Measurements from ENCODE around the gene PDE7B.

DNA sequence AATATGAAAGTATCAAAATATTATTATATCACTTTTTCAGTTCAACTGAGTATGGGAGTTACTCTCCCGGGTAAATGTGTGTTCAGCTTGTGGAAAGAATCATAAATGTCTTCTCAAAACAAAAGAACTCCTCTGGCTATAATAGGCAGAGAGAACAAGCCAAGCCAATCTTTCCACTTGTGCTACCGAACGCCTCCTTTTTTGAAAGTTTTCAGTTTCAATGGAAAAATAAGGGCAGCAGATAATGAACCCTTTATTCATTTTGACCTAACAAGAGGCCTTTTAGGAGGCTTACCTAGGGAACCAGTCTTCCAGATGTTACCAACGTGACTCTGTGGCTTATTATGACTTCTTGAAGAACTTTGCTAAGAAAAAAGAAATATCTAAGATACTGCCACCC lies 67.5 kb downstream of the PDE7B start:
- TF ChIP-seq, protein P1, sequence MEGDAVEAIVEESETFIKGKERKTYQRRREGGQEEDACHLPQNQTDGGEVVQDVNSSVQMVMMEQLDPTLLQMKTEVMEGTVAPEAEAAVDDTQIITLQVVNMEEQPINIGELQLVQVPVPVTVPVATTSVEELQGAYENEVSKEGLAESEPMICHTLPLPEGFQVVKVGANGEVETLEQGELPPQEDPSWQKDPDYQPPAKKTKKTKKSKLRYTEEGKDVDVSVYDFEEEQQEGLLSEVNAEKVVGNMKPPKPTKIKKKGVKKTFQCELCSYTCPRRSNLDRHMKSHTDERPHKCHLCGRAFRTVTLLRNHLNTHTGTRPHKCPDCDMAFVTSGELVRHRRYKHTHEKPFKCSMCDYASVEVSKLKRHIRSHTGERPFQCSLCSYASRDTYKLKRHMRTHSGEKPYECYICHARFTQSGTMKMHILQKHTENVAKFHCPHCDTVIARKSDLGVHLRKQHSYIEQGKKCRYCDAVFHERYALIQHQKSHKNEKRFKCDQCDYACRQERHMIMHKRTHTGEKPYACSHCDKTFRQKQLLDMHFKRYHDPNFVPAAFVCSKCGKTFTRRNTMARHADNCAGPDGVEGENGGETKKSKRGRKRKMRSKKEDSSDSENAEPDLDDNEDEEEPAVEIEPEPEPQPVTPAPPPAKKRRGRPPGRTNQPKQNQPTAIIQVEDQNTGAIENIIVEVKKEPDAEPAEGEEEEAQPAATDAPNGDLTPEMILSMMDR (conservative IDR thresholded peaks at IDR 0.05 in 1 of 2, IDR thresholded peaks at IDR 0.05 in 1 of 2; ENCODE audit: low read depth in 1 of 2, low read length in 2 of 2), result no peak
- no peak for TF ChIP-seq EZH2 (IDR thresholded peaks at IDR 0.05; ENCODE audit: low read length, missing control alignments)

All from fibroblast of lung (primary cell).